ENCODE measurements around the gene BDH1.
"Not testable (repeated sequence)": the region's sequence is repeated elsewhere in the genome, so short reads cannot be mapped to it uniquely, and the experiment has no call there.

BDH1 gene

DNA sequence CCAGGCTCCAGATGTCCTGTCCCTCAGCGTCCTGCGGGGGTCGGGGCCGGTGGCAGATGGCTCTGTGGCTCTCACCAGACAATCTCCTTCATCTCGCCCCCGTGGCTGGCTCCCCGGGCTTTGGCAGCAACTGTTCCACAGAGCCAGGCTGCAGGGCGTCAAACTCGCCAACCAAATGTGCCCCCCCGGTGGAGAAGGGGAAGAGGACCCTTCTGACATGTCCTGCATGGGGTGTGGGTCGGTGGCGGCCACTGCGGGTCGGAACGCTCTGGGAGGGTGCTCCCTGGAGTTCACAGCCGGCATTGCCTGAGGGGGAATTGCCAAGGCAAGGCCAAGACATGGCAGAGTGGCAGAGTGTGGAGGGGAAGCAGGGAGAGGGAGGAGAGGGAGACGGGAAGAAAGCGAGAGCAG lies 36.0 kb downstream of the BDH1 start:
- DNase-seq (ENCODE audit: low spot score) = no peak
- TF ChIP-seq, protein P1, sequence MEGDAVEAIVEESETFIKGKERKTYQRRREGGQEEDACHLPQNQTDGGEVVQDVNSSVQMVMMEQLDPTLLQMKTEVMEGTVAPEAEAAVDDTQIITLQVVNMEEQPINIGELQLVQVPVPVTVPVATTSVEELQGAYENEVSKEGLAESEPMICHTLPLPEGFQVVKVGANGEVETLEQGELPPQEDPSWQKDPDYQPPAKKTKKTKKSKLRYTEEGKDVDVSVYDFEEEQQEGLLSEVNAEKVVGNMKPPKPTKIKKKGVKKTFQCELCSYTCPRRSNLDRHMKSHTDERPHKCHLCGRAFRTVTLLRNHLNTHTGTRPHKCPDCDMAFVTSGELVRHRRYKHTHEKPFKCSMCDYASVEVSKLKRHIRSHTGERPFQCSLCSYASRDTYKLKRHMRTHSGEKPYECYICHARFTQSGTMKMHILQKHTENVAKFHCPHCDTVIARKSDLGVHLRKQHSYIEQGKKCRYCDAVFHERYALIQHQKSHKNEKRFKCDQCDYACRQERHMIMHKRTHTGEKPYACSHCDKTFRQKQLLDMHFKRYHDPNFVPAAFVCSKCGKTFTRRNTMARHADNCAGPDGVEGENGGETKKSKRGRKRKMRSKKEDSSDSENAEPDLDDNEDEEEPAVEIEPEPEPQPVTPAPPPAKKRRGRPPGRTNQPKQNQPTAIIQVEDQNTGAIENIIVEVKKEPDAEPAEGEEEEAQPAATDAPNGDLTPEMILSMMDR (IDR thresholded peaks at IDR 0.05) = no peak
- no peak overlapping the region for H3K4me3 ChIP-seq
- H3K27ac ChIP-seq = no peak overlapping the region

DNA sequence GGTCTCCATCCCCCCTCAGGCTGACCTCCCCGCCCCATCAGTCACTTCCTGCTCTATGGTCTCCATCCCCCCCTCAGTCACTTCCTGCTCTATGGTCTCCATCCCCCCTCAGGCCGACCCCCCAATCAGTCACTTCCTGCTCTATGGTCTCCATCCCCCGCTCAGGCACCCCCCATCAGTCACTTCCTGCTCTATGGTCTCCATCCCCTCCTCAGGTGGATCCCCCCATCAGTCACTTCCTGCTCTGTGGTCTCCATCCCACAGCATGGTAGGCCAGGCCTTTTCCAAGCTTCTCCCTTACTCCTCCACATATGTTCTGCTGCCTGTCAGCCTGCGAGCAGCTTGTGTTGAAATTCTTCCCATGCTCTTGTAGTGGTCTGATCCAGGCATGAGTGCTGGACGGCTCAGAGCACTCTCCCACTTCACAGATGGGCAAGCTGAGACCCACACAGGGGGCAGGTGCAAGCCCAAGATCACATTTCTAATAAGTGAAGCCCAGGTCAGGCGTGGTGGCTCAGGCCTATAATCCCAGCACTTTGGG lies 36.8 kb downstream of the BDH1 start:
- no peak overlapping the region for H3K4me3 ChIP-seq
- no peak for DNase-seq (ENCODE audit: low spot score)
- H3K27ac ChIP-seq = no peak overlapping the region
- TF ChIP-seq, protein P1 (IDR thresholded peaks at IDR 0.05) = no peak

DNA sequence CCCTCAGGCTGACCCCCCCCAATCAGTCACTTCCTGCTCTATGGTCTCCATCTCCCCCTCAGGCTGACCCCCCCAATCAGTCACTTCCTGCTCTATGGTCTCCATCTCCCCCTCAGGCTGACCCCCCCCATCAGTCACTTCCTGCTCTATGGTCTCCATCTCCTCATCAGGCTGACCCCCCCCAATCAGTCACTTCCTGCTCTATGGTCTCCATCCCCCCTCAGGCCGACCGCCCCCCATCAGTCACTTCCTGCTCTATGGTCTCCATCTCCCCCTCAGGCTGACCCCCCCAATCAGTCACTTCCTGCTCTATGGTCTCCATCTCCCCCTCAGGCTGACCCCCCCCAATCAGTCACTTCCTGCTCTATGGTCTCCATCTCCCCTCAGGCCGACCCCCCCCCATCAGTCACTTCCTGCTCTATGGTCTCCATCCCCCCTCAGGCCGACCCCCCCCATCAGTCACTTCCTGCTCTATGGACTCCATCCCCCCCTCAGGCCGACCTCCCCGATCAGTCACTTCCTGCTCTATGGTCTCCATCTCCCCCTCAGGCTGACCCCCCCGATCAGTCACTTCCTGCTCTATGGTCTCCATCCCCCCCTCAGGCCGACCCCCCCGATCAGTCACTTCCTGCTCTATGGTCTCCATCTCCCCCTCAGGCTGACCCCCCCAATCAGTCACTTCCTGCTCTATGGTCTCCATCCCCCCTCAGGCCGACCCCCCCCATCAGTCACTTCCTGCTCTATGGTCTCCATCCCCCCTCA lies 37.7 kb downstream of the BDH1 start:
- H3K27ac ChIP-seq; H3K4me3 ChIP-seq; DNase-seq (ENCODE audit: low spot score): not testable (repeated sequence)

DNA sequence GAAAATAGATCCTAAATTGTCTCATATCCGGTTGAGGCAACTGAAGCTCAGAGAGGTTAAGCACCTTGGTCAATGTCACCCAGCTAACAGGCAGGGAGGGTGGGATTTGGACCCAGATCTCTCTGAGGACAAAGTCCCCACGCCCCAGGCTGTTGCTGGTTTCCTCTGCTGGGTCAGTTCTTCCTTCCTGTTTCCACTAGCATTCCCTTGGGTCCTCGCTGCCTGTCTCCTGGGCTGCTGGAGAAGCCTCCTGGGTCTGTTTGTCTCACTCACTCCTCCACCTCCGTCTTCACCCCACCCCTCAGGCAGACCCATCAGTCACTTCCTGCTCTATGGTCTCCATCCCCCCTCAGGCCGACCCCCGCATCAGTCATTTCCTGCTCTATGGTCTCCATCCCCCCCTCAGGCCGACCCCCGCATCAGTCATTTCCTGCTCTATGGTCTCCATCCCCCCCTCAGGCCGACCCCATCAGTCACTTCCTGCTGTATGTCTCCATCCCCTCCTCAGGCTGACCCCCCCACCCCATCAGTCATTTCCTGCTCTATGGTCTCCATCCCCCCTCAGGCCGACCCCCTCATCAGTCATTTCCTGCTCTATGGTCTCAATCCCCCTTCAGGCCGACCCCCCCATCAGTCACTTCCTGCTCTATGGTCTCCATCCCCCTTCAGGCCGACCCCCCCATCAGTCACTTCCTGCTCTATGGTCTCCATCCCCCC lies 38.7 kb downstream of the BDH1 start:
- not testable (repeated sequence) for H3K4me3 ChIP-seq; DNase-seq (ENCODE audit: low spot score); H3K27ac ChIP-seq

DNA sequence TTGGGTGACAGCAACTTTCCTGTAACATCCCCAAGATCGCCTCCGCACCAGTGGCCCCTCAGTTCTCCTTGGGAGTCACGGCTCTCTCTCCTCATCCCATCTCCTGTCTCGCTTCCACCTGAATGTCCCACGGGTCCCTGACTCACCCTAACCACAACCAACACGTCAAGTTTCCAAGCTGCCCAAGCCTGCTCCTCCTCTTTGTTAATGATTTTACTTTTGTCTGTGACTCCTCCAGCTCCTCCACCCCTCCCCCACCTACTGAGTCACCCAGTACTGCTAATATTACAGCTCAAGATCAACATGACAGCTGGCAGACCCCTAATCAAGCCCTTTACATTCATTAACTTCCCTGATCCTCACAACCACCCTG lies 39.3 kb downstream of the BDH1 start:
- DNase-seq (ENCODE audit: low spot score) = no peak
- Histone ChIP-seq H3K4me3 (no peak overlapping the region), H3K27ac (no peak overlapping the region)
- TF ChIP-seq, protein P1 (IDR thresholded peaks at IDR 0.05) = no peak

DNA sequence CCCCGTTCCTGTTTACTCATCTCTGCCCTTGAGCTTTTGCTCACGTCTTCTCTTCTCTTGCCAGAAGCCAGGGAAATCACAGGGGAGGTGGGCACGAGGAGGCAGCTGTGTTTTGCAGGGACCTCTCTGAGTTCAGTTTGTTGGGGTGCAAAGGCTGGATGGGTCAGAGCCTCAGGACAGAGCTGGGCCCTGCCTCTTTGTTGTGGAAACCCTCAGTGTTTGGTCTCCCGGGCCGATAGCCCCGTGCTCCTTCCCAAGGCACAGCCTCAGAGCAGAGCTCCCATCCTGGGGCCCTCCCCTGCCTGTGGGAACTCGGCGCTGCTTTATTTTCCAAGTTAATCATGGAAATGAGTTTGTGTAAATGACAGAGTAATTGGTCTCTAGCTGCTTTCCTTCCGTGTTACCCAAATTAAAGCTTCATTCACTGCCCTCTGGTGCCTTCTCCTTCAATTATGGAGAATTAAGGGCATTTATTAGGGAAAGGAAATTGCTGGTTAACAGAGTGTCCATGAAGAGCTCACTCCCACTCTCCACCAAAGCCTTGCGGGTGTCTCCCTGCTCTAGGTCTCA lies 40.9 kb downstream of the BDH1 start:
- H3K27ac ChIP-seq = no peak overlapping the region
- no peak overlapping the region for H3K4me3 ChIP-seq
- DNase-seq (ENCODE audit: low spot score) = no peak
- TF ChIP-seq, protein P1 (IDR thresholded peaks at IDR 0.05) = no peak

DNA sequence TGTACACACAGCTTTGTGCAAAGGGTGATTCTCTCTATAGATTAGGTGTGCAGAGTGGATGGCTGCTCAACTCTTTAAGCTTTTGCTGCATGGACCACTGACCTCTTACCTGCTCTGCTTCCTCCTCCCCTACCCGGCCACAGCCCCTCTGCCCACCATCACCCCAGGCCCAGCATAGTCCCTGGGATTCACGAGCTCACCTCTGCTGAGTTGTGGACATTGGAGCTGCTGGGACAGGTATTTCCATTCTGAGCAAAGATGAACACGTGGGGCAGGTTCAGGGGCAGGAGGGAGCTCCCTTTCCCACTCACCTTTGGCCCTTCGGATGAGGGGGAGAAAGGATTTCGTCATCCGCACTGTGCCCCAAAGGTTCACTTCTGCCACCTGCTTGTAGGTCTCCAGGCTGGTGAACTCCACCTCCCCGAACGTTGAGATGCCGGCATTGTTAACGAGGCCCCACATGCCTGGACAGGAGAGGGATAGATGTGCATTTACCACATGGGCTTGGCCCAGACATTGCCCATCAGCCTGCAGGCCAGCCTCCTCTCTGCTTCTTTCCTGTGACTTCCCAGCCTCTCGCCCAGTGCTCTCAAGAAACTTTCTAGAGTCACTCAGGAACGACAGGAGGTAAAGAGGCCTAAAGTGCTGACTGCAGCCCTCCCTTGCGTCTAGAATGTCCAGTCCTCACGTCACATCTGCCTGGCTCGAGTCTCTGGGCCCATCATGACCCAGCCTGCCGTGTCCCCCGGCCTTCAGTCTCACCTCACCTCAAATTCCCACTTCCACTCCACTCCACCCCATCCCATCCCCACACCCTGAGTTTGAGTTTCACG lies 41.6 kb downstream of the BDH1 start:
- no peak for DNase-seq (ENCODE audit: low spot score)
- Histone ChIP-seq H3K4me3 (no peak overlapping the region), H3K27ac (no peak overlapping the region)
- TF ChIP-seq, protein P1 (IDR thresholded peaks at IDR 0.05) = no peak

Data from coronary artery (tissue), 2 donors.